Dermis microvascular lymphatic vessel endothelial cell (primary cell): ENCODE measurements around the gene BFSP1. TPM values are rescaled to one million over a fixed set of nuclear protein-coding genes. Genes with fewer than 3 reads are reported as not detected.

Experiments used
- DNase-seq, 2 donors: peaks; one replicate each; pipeline versions ENCODE4 v3.0.0 to v3.0.0-alpha.2; 2010; ENCODE audit warnings: low read depth in 2 of 2
- total RNA-seq: library from RNA; depleted of rRNA; stranded (reverse); fragments of >200 nt; gene quantifications from 2 replicates; pipeline ENCODE4 v1.2.1, GENCODE V29; 2014

Gene BFSP1
- total RNA-seq, 1 donor from 2014 or later = 1.7 TPM

GRCh38 chr20:17499041-17499440 lies 32.1 kb downstream of the BFSP1 start:
- DNase-seq = no peak

- DNase-seq = no peak
Measured at GRCh38 chr20:17498641-17499040, 32.5 kb downstream of the BFSP1 start.

- peak in 1 of 2 donors; percentile 6 for DNase-seq
Measured at GRCh38 chr20:17497821-17498580, 33.2 kb downstream of the BFSP1 start.

- no peak for DNase-seq
Measured at GRCh38 chr20:17495826-17496225, 35.4 kb downstream of the BFSP1 start.

- no peak for DNase-seq
Measured at GRCh38 chr20:17494201-17494600, 37.0 kb downstream of the BFSP1 start.

- no peak for DNase-seq
Measured at GRCh38 chr20:17493173-17493572, 38.0 kb downstream of the BFSP1 start.

- DNase-seq = no peak
Measured at GRCh38 chr20:17491488-17491887, 39.7 kb downstream of the BFSP1 start.

GRCh38 chr20:17491041-17491440 lies 40.1 kb downstream of the BFSP1 start:
- DNase-seq = no peak

GRCh38 chr20:17490501-17490900 lies 40.7 kb downstream of the BFSP1 start:
- no peak for DNase-seq

GRCh38 chr20:17488916-17489600 lies 42.1 kb downstream of the BFSP1 start:
- DNase-seq = no peak

GRCh38 chr20:17485017-17485416 lies 46.2 kb downstream of the BFSP1 start:
- no peak for DNase-seq

GRCh38 chr20:17482536-17482935 lies 48.6 kb downstream of the BFSP1 start:
- DNase-seq = no peak

GRCh38 chr20:17481661-17482060 lies 49.5 kb downstream of the BFSP1 start:
- no peak for DNase-seq

GRCh38 chr20:17480696-17481095 lies 50.5 kb downstream of the BFSP1 start:
- no peak for DNase-seq

GRCh38 chr20:17479063-17479657 lies 52.0 kb downstream of the BFSP1 start:
- DNase-seq = no peak

- DNase-seq = no peak
Measured at GRCh38 chr20:17473659-17474058, 57.5 kb downstream of the BFSP1 start.

- no peak for DNase-seq
Measured at GRCh38 chr20:17471606-17472187, 59.5 kb downstream of the BFSP1 start.

GRCh38 chr20:17470973-17471372 lies 60.2 kb downstream of the BFSP1 start:
- DNase-seq = no peak

GRCh38 chr20:17470521-17470920 lies 60.7 kb downstream of the BFSP1 start:
- DNase-seq = no peak

GRCh38 chr20:17469246-17470030 lies 61.7 kb downstream of the BFSP1 start:
- DNase-seq = no peak

- no peak for DNase-seq
Measured at GRCh38 chr20:17468073-17468840, 62.9 kb downstream of the BFSP1 start.
